ENCODE results near the gene PAN3. TPM values are rescaled to one million over a fixed set of nuclear protein-coding genes. Genes with fewer than 3 reads are reported as not detected.

Gene PAN3
- total RNA-seq, 4 donors from 2014 or later, result 26.2 to 30.4 (median 27.1) TPM

- intact Hi-C loops (cut with DNase I), result no loop called here
- H3K36me3 ChIP-seq, result peaks cover 14 to 56% (median 35%) of the 10 kb centered on the region in 4 donors
Observed at GRCh38 chr13:28268800-28269223, 130.5 kb downstream of the PAN3 start.

GRCh38 chr13:28271056-28271840 lies 132.9 kb downstream of the PAN3 start:
- WGBS, result 93% methylated on average over 2 of the region's 2 CpGs
- TF ChIP-seq EP300 (IDR thresholded peaks at IDR 0.05), result no peak
- TF ChIP-seq POLR2A (IDR thresholded peaks at IDR 0.05; ENCODE audit: low read depth), result no peak
- no peak for TF ChIP-seq CTCF (IDR thresholded peaks at IDR 0.05)
- TF ChIP-seq POLR2AphosphoS5 (IDR thresholded peaks at IDR 0.05), result no peak
- peaks cover 14 to 65% (median 39%) of the 10 kb centered on the region in 4 donors for H3K36me3 ChIP-seq
- no peak overlapping the region for H3K4me3 ChIP-seq
- H3K27ac ChIP-seq (replicated peaks in 1 of 4), result no peak overlapping the region
- no peak for DNase-seq (ENCODE audit: extremely low spot score)
- intact Hi-C loops (cut with DNase I), result no loop called here
- no peaks in the 10 kb centered on the region for H3K4me1 ChIP-seq
- H3K9me3 ChIP-seq, result no peaks in the 10 kb centered on the region
- no peaks in the 10 kb centered on the region for H3K27me3 ChIP-seq

More at GRCh38 chr13:28268800-28269223, 130.5 kb downstream of the PAN3 start:
- H3K4me1 ChIP-seq, result no peaks in the 10 kb centered on the region
- no peak overlapping the region for H3K27ac ChIP-seq (replicated peaks in 1 of 4)
- H3K9me3 ChIP-seq, result no peaks in the 10 kb centered on the region
- no peak for TF ChIP-seq CTCF (IDR thresholded peaks at IDR 0.05)
- no peak for TF ChIP-seq POLR2AphosphoS5 (IDR thresholded peaks at IDR 0.05)
- no peak for TF ChIP-seq POLR2A (IDR thresholded peaks at IDR 0.05; ENCODE audit: low read depth)
- no peaks in the 10 kb centered on the region for H3K27me3 ChIP-seq
- no peak for DNase-seq (ENCODE audit: extremely low spot score)
- no peak overlapping the region for H3K4me3 ChIP-seq

- TF ChIP-seq CTCF (IDR thresholded peaks at IDR 0.05) (no peak), EP300 (IDR thresholded peaks at IDR 0.05) (no peak), POLR2A (IDR thresholded peaks at IDR 0.05; ENCODE audit: low read depth) (no peak), POLR2AphosphoS5 (IDR thresholded peaks at IDR 0.05) (no peak)
- 87% methylated on average over 3 of the region's 3 CpGs for WGBS
- peaks cover 5 to 66% (median 35%) of the 10 kb centered on the region in 4 donors for H3K36me3 ChIP-seq
Observed at GRCh38 chr13:28273919-28274318, 135.6 kb downstream of the PAN3 start.

GRCh38 chr13:28282451-28282850 lies 144.1 kb downstream of the PAN3 start:
- no peaks in the 10 kb centered on the region for H3K9me3 ChIP-seq
- no peaks in the 10 kb centered on the region for H3K27me3 ChIP-seq
- TF ChIP-seq EP300 (IDR thresholded peaks at IDR 0.05), result no peak
- no peak for TF ChIP-seq POLR2A (IDR thresholded peaks at IDR 0.05; ENCODE audit: low read depth)
- no peak for TF ChIP-seq POLR2AphosphoS5 (IDR thresholded peaks at IDR 0.05)
- TF ChIP-seq CTCF (IDR thresholded peaks at IDR 0.05), result no peak
- H3K36me3 ChIP-seq, result peaks cover 49 to 84% (median 65%) of the 10 kb centered on the region in 4 donors
- intact Hi-C loops (cut with DNase I), result no loop called here
- H3K27ac ChIP-seq (replicated peaks in 1 of 4), result no peak overlapping the region
- DNase-seq (ENCODE audit: extremely low spot score), result no peak
- 87% methylated on average over 5 of the region's 5 CpGs for WGBS
- H3K4me1 ChIP-seq, result no peaks in the 10 kb centered on the region
- no peak overlapping the region for H3K4me3 ChIP-seq

More at GRCh38 chr13:28273919-28274318, 135.6 kb downstream of the PAN3 start:
- Histone ChIP-seq H3K4me3 (no peak overlapping the region), H3K27ac (replicated peaks in 1 of 4) (no peak overlapping the region), H3K27me3 (no peaks in the 10 kb centered on the region), H3K9me3 (no peaks in the 10 kb centered on the region), H3K4me1 (no peaks in the 10 kb centered on the region)
- intact Hi-C loops (cut with DNase I), result no loop called here
- no peak for DNase-seq (ENCODE audit: extremely low spot score)

Data from esophagus muscularis mucosa (tissue), 4 donors.